ENCODE measurements around the gene CD101. TPM values are rescaled to one million over a fixed set of nuclear protein-coding genes. Genes with fewer than 3 reads are reported as not detected.

CD101 gene, protein sequence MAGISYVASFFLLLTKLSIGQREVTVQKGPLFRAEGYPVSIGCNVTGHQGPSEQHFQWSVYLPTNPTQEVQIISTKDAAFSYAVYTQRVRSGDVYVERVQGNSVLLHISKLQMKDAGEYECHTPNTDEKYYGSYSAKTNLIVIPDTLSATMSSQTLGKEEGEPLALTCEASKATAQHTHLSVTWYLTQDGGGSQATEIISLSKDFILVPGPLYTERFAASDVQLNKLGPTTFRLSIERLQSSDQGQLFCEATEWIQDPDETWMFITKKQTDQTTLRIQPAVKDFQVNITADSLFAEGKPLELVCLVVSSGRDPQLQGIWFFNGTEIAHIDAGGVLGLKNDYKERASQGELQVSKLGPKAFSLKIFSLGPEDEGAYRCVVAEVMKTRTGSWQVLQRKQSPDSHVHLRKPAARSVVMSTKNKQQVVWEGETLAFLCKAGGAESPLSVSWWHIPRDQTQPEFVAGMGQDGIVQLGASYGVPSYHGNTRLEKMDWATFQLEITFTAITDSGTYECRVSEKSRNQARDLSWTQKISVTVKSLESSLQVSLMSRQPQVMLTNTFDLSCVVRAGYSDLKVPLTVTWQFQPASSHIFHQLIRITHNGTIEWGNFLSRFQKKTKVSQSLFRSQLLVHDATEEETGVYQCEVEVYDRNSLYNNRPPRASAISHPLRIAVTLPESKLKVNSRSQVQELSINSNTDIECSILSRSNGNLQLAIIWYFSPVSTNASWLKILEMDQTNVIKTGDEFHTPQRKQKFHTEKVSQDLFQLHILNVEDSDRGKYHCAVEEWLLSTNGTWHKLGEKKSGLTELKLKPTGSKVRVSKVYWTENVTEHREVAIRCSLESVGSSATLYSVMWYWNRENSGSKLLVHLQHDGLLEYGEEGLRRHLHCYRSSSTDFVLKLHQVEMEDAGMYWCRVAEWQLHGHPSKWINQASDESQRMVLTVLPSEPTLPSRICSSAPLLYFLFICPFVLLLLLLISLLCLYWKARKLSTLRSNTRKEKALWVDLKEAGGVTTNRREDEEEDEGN
- total RNA-seq = 1 to 10 TPM in 1 of 2 donors, under 1 TPM in 1; 0.97 to 1.4 TPM
- 1.4 TPM for polyA plus RNA-seq (2013, experiment 1 of 2)
- polyA plus RNA-seq (2013, experiment 2 of 2) = 0.66 TPM
- long read RNA-seq, experiment 1, partial matches to known transcripts = 0 of 1 reads
- long read RNA-seq, experiment 1, other reads (novel, unspliced or antisense) = 1 of 1 reads
- long read RNA-seq, experiment 2, partial matches to known transcripts = 1 of 3 reads
- long read RNA-seq, experiment 2, other reads (novel, unspliced or antisense) = 2 of 3 reads
- long read RNA-seq, experiment 3, partial matches to known transcripts = 0 of 1 reads
- long read RNA-seq, experiment 3, other reads (novel, unspliced or antisense) = 1 of 1 reads
- long read RNA-seq, experiment 4 = 0 reads

DNA sequence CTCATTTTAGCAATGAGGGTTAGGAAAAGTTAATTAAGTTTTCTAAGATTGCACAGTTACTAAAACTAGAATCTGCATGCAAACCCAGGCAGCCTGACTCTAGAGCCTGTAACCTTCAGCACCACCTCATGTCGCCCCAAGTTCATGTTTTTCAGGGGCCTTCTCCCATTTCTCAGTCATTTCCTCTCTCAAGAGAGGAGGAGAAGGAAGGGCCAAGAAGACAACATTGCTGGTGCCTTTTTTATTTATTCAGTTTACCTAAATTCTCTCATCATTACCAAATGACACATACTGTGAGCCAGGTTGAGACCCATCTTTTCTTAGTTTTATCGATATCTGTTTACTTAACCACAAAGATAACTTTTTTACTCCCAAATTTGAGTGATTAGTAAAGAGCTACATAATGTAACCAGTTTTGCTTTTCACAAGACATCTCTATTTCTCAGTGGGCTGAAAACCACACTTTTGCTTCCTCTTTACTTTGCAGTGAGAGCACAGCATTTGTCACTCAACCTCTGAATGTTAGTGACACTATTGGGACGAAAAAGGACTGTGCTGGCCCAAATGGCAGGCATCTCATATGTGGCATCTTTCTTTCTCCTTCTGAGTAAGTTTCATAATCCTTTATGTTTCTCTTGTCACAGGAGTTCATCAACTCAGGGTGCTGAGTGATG is at the start of gene CD101:
TSS of gene CD101 (plus strand) at position 507 of the 674 bp plus-strand sequence. CDS start at position 565, 58 bp downstream.
- no peak for DNase-seq
- WGBS, 2 experiments (ENCODE audit: insufficient coverage in 1 of 2, insufficient read length in 1 of 2) = 92 to 100% methylated on average over 2 to 3 of the region's 3 CpGs
- H3K4me3 ChIP-seq (ENCODE audit: low read length) = no peak within 1 kb of the TSS
- H3K9me3 Mint-ChIP-seq = no peaks in the 10 kb centered on the region
- no peaks in the 10 kb centered on the region for H3K27me3 ChIP-seq (ENCODE audit: control insufficient read depth, insufficient read depth, low read length, poor library complexity, severe bottlenecking)
- H3K9me3 ChIP-seq (ENCODE audit: control insufficient read depth, low read length) = no peaks in the 10 kb centered on the region
- H3K36me3 Mint-ChIP-seq (ENCODE audit: low read depth) = no peaks in the 10 kb centered on the region
- H3K4me1 Mint-ChIP-seq = peaks cover 15% of the 10 kb centered on the region
- no peaks in the 10 kb centered on the region for H3K27me3 Mint-ChIP-seq (ENCODE audit: insufficient read depth)
- H3K4me1 ChIP-seq (ENCODE audit: control insufficient read depth, insufficient read depth, low read length) = no peaks in the 10 kb centered on the region
- H3K4me3 Mint-ChIP-seq = no peak within 1 kb of the TSS
- TF ChIP-seq, protein P1, sequence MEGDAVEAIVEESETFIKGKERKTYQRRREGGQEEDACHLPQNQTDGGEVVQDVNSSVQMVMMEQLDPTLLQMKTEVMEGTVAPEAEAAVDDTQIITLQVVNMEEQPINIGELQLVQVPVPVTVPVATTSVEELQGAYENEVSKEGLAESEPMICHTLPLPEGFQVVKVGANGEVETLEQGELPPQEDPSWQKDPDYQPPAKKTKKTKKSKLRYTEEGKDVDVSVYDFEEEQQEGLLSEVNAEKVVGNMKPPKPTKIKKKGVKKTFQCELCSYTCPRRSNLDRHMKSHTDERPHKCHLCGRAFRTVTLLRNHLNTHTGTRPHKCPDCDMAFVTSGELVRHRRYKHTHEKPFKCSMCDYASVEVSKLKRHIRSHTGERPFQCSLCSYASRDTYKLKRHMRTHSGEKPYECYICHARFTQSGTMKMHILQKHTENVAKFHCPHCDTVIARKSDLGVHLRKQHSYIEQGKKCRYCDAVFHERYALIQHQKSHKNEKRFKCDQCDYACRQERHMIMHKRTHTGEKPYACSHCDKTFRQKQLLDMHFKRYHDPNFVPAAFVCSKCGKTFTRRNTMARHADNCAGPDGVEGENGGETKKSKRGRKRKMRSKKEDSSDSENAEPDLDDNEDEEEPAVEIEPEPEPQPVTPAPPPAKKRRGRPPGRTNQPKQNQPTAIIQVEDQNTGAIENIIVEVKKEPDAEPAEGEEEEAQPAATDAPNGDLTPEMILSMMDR (conservative IDR thresholded peaks at IDR 0.05) = no peak
- H3K27ac ChIP-seq (ENCODE audit: low read depth, low read length) = no peak within 1 kb of the TSS
- H3K27ac Mint-ChIP-seq = no peak within 1 kb of the TSS
- H3K9ac ChIP-seq (ENCODE audit: extremely low read depth, low read length, poor library complexity, severe bottlenecking) = no peak within 1 kb of the TSS
- H3K36me3 ChIP-seq (ENCODE audit: control insufficient read depth, insufficient read depth, low read length) = no peaks in the 10 kb centered on the region

DNA sequence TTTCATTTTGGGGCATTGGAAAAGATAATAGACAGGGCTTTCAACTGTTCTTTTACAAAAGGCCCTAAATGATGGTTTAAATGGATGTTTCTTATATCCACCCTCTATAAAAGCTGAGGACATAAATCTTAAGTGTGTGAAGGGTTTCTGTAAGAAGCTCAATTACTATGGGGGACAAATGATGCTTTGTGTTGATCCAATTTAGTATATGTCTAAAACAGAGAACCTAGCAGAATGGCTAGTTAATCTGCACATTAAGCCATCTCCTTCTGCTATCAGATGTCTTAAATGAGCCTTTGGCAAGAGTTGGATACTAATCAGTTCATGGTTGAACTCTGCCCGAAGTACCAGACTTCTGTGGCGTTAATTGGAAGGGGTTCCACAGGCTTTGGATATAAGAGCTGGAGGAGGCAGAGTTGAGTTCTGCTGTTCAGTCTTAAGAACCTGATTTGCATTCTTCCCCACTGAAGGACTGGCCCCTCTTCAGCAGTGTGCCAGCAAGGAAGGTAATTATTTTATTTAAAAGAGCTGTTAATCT is 48.8 kb upstream of the CD101 start:
- peaks cover 11% of the 10 kb centered on the region for H3K4me1 ChIP-seq (ENCODE audit: control insufficient read depth, insufficient read depth, low read length)
- H3K4me1 Mint-ChIP-seq = peaks cover 18% of the 10 kb centered on the region
- no peaks in the 10 kb centered on the region for H3K9me3 ChIP-seq (ENCODE audit: control insufficient read depth, low read length)
- DNase-seq = no peak
- H3K27me3 ChIP-seq (ENCODE audit: control insufficient read depth, insufficient read depth, low read length, poor library complexity, severe bottlenecking) = no peaks in the 10 kb centered on the region
- no peak overlapping the region for H3K9ac ChIP-seq (ENCODE audit: extremely low read depth, low read length, poor library complexity, severe bottlenecking)
- no peak overlapping the region for H3K27ac ChIP-seq (ENCODE audit: low read depth, low read length)
- 94 to 100% methylated on average over 2 of the region's 2 CpGs for WGBS, 2 experiments (ENCODE audit: insufficient coverage in 1 of 2, insufficient read length in 1 of 2)
- H3K27me3 Mint-ChIP-seq (ENCODE audit: insufficient read depth) = no peaks in the 10 kb centered on the region
- H3K27ac Mint-ChIP-seq = no peak overlapping the region
- peaks cover 33% of the 10 kb centered on the region for H3K36me3 Mint-ChIP-seq (ENCODE audit: low read depth)
- no peaks in the 10 kb centered on the region for H3K9me3 Mint-ChIP-seq
- H3K36me3 ChIP-seq (ENCODE audit: control insufficient read depth, insufficient read depth, low read length) = peaks cover 34% of the 10 kb centered on the region
- no peak overlapping the region for H3K4me3 ChIP-seq (ENCODE audit: low read length)
- TF ChIP-seq, protein P1 (conservative IDR thresholded peaks at IDR 0.05) = no peak
- no peak overlapping the region for H3K4me3 Mint-ChIP-seq
